Measurements from ENCODE around the gene TEPSIN.

- TF ChIP-seq, protein P1, sequence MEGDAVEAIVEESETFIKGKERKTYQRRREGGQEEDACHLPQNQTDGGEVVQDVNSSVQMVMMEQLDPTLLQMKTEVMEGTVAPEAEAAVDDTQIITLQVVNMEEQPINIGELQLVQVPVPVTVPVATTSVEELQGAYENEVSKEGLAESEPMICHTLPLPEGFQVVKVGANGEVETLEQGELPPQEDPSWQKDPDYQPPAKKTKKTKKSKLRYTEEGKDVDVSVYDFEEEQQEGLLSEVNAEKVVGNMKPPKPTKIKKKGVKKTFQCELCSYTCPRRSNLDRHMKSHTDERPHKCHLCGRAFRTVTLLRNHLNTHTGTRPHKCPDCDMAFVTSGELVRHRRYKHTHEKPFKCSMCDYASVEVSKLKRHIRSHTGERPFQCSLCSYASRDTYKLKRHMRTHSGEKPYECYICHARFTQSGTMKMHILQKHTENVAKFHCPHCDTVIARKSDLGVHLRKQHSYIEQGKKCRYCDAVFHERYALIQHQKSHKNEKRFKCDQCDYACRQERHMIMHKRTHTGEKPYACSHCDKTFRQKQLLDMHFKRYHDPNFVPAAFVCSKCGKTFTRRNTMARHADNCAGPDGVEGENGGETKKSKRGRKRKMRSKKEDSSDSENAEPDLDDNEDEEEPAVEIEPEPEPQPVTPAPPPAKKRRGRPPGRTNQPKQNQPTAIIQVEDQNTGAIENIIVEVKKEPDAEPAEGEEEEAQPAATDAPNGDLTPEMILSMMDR (IDR thresholded peaks at IDR 0.05): no peak
- no peak for TF ChIP-seq POLR2A (IDR thresholded peaks at IDR 0.05)
Measured at GRCh38 chr17:81194941-81195901, 43.6 kb downstream of the TEPSIN start.
